GM06990 (cell line): ENCODE results near the gene SHOC2.

ENCODE experiments used
- DNase-seq: peaks from one replicate; pipeline ENCODE4 v3.0.0-alpha.2; 2011; ENCODE audit not compliant: insufficient read length; ENCODE audit errors: extremely low read depth
- H3K27me3 ChIP-seq: replicated peaks from 2 replicates; pipeline ENCODE4 v1.6.0; 2011; ENCODE audit warnings: low read length; ENCODE audit not compliant: control insufficient read depth, insufficient read depth
- H3K36me3 ChIP-seq: 2 replicates; pipeline ENCODE4 v1.5.1; 2011; ENCODE audit warnings: low read length; ENCODE audit not compliant: control insufficient read depth, insufficient read depth
- H3K4me3 ChIP-seq: replicated peaks from 2 replicates; pipeline ENCODE4 v1.5.1; 2011; ENCODE audit warnings: low read depth, mild to moderate bottlenecking, control low read depth, low read length
- CTCF ChIP-seq: IDR thresholded peaks from 2 replicates; pipeline ENCODE4 v1.5.1; 2011; ENCODE audit warnings: low read length, control low read depth, mild to moderate bottlenecking, inconsistent platforms; ENCODE audit not compliant: insufficient read depth, poor library complexity, severe bottlenecking

The SHOC2 gene

GRCh38 chr10:110936757-110937156, 17.4 kb downstream of the SHOC2 start:
- Histone ChIP-seq H3K4me3 (no peak overlapping the region), H3K27me3 (no peaks in the 10 kb centered on the region), H3K36me3 (peaks cover 4% of the 10 kb centered on the region)
- TF ChIP-seq CTCF = no peak
- DNase-seq = no peak

GRCh38 chr10:110939419-110939818, 20.0 kb downstream of the SHOC2 start:
- Histone ChIP-seq H3K36me3 (peaks cover 6% of the 10 kb centered on the region), H3K27me3 (no peaks in the 10 kb centered on the region), H3K4me3 (no peak overlapping the region)
- DNase-seq = no peak
- no peak for TF ChIP-seq CTCF

GRCh38 chr10:110944792-110945396, 25.5 kb downstream of the SHOC2 start:
- DNase-seq = no peak
- no peak overlapping the region for H3K4me3 ChIP-seq

GRCh38 chr10:110946496-110946895, 27.1 kb downstream of the SHOC2 start:
- Histone ChIP-seq H3K4me3 (no peak overlapping the region), H3K27me3 (no peaks in the 10 kb centered on the region), H3K36me3 (peaks cover 8% of the 10 kb centered on the region)
- DNase-seq = no peak
- TF ChIP-seq CTCF = no peak

More at GRCh38 chr10:110944792-110945396, 25.5 kb downstream of the SHOC2 start:
- no peak for TF ChIP-seq CTCF
- H3K27me3 ChIP-seq = no peaks in the 10 kb centered on the region
- peaks cover 8% of the 10 kb centered on the region for H3K36me3 ChIP-seq

GRCh38 chr10:110947061-110947595, 27.7 kb downstream of the SHOC2 start:
- H3K27me3 ChIP-seq = no peaks in the 10 kb centered on the region
- DNase-seq = no peak

More at GRCh38 chr10:110947061-110947595, 27.7 kb downstream of the SHOC2 start:
- Histone ChIP-seq H3K4me3 (no peak overlapping the region), H3K36me3 (peaks cover 8% of the 10 kb centered on the region)
- no peak for TF ChIP-seq CTCF
